HCT116 (cell line): ENCODE measurements around the gene HABP2. TPM values are rescaled to one million over a fixed set of nuclear protein-coding genes. Genes with fewer than 3 reads are reported as not detected.

Experiments
- ATAC-seq: fragments of 200-7000 bp; cut with Tn5 transposase; 2 replicates; pipeline ENCODE4 v1.9.1; 2020; ENCODE audit warnings: mild to moderate bottlenecking, moderate library complexity
- BruUV-seq: library from RNA; stranded (reverse); fragments of 400-500 nt; replicated peaks from 2 replicates; lab custom pipeline; 2021; lab: Mats Ljungman, UMichigan
- CTCF ChIA-PET: fragments of 300-600 bp; sonication (Branson Sonifier 250); formaldehyde crosslinking; loops from one replicate; lab custom pipeline; 2021; ENCODE audit warnings: antibody characterized with exemption; lab: Charles Lee
- POLR2A ChIA-PET: fragments of 300-600, 350-600 bp; sonication (Branson Sonifier 250); formaldehyde crosslinking; loops from one replicate; lab custom pipeline; 2021; ENCODE audit warnings: antibody characterized with exemption; lab: Charles Lee
- RAD21 ChIA-PET, 2 experiments: fragments of 300-600 bp; sonication (Branson Sonifier 250); formaldehyde crosslinking; loops; one replicate each; lab custom pipeline; 2023; ENCODE audit warnings: low total read pairs in 2 of 2; ENCODE audit not compliant: uncharacterized antibody in 2 of 2, unreplicated experiment in 2 of 2, low non-redundant PET in 1 of 2; lab: Charles Lee
- DNase-seq: peaks from one replicate; pipeline ENCODE4 v3.0.0-alpha.2; 2010; ENCODE audit warnings: low read depth, low spot score
- H2AFZ ChIP-seq: fragments of 200-600 bp; shearing (Covaris generic), sonication (generic); 2 replicates; pipeline ENCODE4 v1.6.1; 2017; ENCODE audit warnings: low read depth, mixed run types, mixed read lengths, antibody characterized with exemption, low read length; ENCODE audit not compliant: poor library complexity, severe bottlenecking
- H3K27ac ChIP-seq: 2 replicates; pipeline ENCODE4 v1.5.1; 2012; ENCODE audit warnings: low read depth, low read length
- H3K27me3 ChIP-seq: fragments of 200-600 bp; sonication (generic); 2 replicates; pipeline ENCODE4 v1.6.1; 2016; ENCODE audit warnings: mixed run types, low read length, mixed read lengths; ENCODE audit not compliant: insufficient read depth
- H3K36me3 ChIP-seq, 2 experiments: fragments of 200-500 bp in 1 of 2; fragments of 200-600 bp in 1 of 2; sonication (Bioruptor generic) in 1 of 2; sonication (generic) in 1 of 2; 2 replicates each; pipeline versions ENCODE4 v1.5.1 to v1.6.1; 2014 to 2016; ENCODE audit warnings: low read length in 2 of 2, inconsistent platforms in 1 of 2, mixed read lengths in 1 of 2, mixed run types in 1 of 2; ENCODE audit not compliant: insufficient read depth in 2 of 2, control insufficient read depth in 1 of 2
- H3K4me1 ChIP-seq, 2 experiments: fragments of 200-600 bp in 1 of 2; sonication (generic) in 1 of 2; 2 replicates each; pipeline versions ENCODE4 v1.5.1 to v1.6.1; 2012 to 2017; ENCODE audit warnings: low read length in 2 of 2, inconsistent platforms in 1 of 2, mild to moderate bottlenecking in 1 of 2, mixed read lengths in 1 of 2, mixed run types in 1 of 2, moderate library complexity in 1 of 2; ENCODE audit not compliant: insufficient read depth in 2 of 2, control insufficient read depth in 1 of 2
- H3K4me2 ChIP-seq: fragments of 200-600 bp; sonication (generic); 2 replicates; pipeline ENCODE4 v1.6.1; 2017; ENCODE audit warnings: mixed run types, low read length, mixed read lengths
- H3K4me3 ChIP-seq, 2 experiments: fragments of 200-600 bp in 1 of 2; sonication (generic) in 1 of 2; replicated peaks in 1 of 2; 2 replicates each; pipeline ENCODE4 v1.5.1; 2011 to 2016; ENCODE audit warnings: low read length in 2 of 2, control low read depth in 1 of 2, low read depth in 1 of 2, mild to moderate bottlenecking in 1 of 2, mixed read lengths in 1 of 2, mixed run types in 1 of 2
- H3K79me2 ChIP-seq: fragments of 200-600 bp; sonication (generic); 2 replicates; pipeline ENCODE4 v1.6.1; 2017; ENCODE audit warnings: mild to moderate bottlenecking, mixed run types, low read length, moderate library complexity, mixed read lengths; ENCODE audit not compliant: insufficient read depth
- H3K9ac ChIP-seq: fragments of 200-600 bp; sonication (generic); 2 replicates; pipeline ENCODE4 v1.6.1; 2016; ENCODE audit warnings: low read length, mixed read lengths
- H3K9me2 ChIP-seq: fragments of 200-600 bp; sonication (generic), shearing (Covaris generic); 2 replicates; pipeline ENCODE4 v1.6.1; 2017; ENCODE audit warnings: mixed run types, mild to moderate bottlenecking, moderate library complexity; ENCODE audit not compliant: insufficient read depth
- H3K9me3 ChIP-seq, 2 experiments: fragments of 200-500 bp in 1 of 2; fragments of 200-600 bp in 1 of 2; sonication (Bioruptor generic) in 1 of 2; sonication (generic) in 1 of 2; 2 replicates each; pipeline ENCODE4 v1.6.1; 2014 to 2017; ENCODE audit warnings: low read length in 2 of 2, mixed read lengths in 2 of 2, inconsistent platforms in 1 of 2, low read depth in 1 of 2, mild to moderate bottlenecking in 1 of 2, mixed run types in 1 of 2, moderate library complexity in 1 of 2; ENCODE audit not compliant: control insufficient read depth in 1 of 2, insufficient read depth in 1 of 2
- H4K20me1 ChIP-seq: fragments of 200-600 bp; sonication (generic), shearing (Covaris generic); 2 replicates; pipeline ENCODE4 v1.6.1; 2017; ENCODE audit warnings: mixed run types, mild to moderate bottlenecking, moderate library complexity; ENCODE audit not compliant: insufficient read depth
- CBX3 ChIP-seq: IDR thresholded peaks from 2 replicates; pipeline ENCODE4 v1.6.1; 2012; ENCODE audit warnings: low read depth
- EZH2 ChIP-seq: fragments of 200-600 bp; sonication (generic); IDR thresholded peaks from 2 replicates; pipeline ENCODE4 v1.6.1; 2017; ENCODE audit warnings: antibody characterized with exemption, mixed run types
- FOSL1 ChIP-seq: IDR thresholded peaks from 2 replicates; pipeline ENCODE4 v1.6.1; 2012; ENCODE audit warnings: low read depth
- JUND ChIP-seq: IDR thresholded peaks from 2 replicates; pipeline ENCODE4 v1.6.1; 2012
- POLR2AphosphoS5 ChIP-seq: IDR thresholded peaks from 2 replicates; pipeline ENCODE4 v1.6.1; 2011; ENCODE audit warnings: mild to moderate bottlenecking, low read depth, low read length, moderate library complexity
- SP1 ChIP-seq: IDR thresholded peaks from 2 replicates; pipeline ENCODE4 v1.6.1; 2012; ENCODE audit warnings: low read depth
- ZFX ChIP-seq: fragments of 450-650 bp; IDR thresholded peaks from 2 replicates; pipeline ENCODE4 v1.6.1; 2017
- intact Hi-C: fragments of 100-400 bp; cut with micrococcal nuclease; formaldehyde crosslinking; loops from 2 replicates; pipeline ENCODE4 v1.10.0; 2022
- total RNA-seq: library from RNA; stranded (reverse); gene quantifications from one replicate; pipeline ENCODE4 v1.2.1, GENCODE V29; 2021; ENCODE audit not compliant: unreplicated experiment
- TF ChIP-seq, protein P1 (sequence below): IDR thresholded peaks from 2 replicates; pipeline ENCODE4 v1.6.1; 2012; ENCODE audit warnings: low read depth
- TF ChIP-seq, protein P2 (sequence below), 3 experiments: fragments of 200-600 bp in 1 of 3; sonication (generic) in 1 of 3; IDR thresholded peaks in 2 of 3; conservative IDR thresholded peaks in 1 of 3; 2 replicates each; pipeline ENCODE4 v1.5.1; 2012 to 2017; ENCODE audit warnings: low read depth in 2 of 3, low read length in 2 of 3, antibody characterized with exemption in 1 of 3, borderline replicate concordance in 1 of 3, control low read depth in 1 of 3, mild to moderate bottlenecking in 1 of 3, mixed read lengths in 1 of 3, mixed run types in 1 of 3, moderate library complexity in 1 of 3; ENCODE audit not compliant: insufficient read depth in 1 of 3

The HABP2 gene
- total RNA-seq, 1 experiment from 2014 or later, result 0.20 TPM

GRCh38 chr10:113543107-113543955, 9.5 kb upstream of the HABP2 start:
- no peak overlapping the region for H3K27ac ChIP-seq
- no peaks in the 10 kb centered on the region for H3K79me2 ChIP-seq
- ChIA-PET CTCF (no interaction called here), RAD21 (no interaction called here), POLR2A (no interaction called here)
- no peak overlapping the region for H3K9ac ChIP-seq
- no peak overlapping the region for H3K4me3 ChIP-seq
- no peaks in the 10 kb centered on the region for H3K27me3 ChIP-seq
- H3K36me3 ChIP-seq, result no peaks in the 10 kb centered on the region
- no peak for TF ChIP-seq SP1
- no peak for TF ChIP-seq ZFX
- no peak for TF ChIP-seq EZH2
- TF ChIP-seq CBX3, result no peak
- TF ChIP-seq, protein P1, sequence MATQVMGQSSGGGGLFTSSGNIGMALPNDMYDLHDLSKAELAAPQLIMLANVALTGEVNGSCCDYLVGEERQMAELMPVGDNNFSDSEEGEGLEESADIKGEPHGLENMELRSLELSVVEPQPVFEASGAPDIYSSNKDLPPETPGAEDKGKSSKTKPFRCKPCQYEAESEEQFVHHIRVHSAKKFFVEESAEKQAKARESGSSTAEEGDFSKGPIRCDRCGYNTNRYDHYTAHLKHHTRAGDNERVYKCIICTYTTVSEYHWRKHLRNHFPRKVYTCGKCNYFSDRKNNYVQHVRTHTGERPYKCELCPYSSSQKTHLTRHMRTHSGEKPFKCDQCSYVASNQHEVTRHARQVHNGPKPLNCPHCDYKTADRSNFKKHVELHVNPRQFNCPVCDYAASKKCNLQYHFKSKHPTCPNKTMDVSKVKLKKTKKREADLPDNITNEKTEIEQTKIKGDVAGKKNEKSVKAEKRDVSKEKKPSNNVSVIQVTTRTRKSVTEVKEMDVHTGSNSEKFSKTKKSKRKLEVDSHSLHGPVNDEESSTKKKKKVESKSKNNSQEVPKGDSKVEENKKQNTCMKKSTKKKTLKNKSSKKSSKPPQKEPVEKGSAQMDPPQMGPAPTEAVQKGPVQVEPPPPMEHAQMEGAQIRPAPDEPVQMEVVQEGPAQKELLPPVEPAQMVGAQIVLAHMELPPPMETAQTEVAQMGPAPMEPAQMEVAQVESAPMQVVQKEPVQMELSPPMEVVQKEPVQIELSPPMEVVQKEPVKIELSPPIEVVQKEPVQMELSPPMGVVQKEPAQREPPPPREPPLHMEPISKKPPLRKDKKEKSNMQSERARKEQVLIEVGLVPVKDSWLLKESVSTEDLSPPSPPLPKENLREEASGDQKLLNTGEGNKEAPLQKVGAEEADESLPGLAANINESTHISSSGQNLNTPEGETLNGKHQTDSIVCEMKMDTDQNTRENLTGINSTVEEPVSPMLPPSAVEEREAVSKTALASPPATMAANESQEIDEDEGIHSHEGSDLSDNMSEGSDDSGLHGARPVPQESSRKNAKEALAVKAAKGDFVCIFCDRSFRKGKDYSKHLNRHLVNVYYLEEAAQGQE, result no peak
- no peak for TF ChIP-seq JUND
- no peak for TF ChIP-seq POLR2AphosphoS5
- TF ChIP-seq, protein P2, sequence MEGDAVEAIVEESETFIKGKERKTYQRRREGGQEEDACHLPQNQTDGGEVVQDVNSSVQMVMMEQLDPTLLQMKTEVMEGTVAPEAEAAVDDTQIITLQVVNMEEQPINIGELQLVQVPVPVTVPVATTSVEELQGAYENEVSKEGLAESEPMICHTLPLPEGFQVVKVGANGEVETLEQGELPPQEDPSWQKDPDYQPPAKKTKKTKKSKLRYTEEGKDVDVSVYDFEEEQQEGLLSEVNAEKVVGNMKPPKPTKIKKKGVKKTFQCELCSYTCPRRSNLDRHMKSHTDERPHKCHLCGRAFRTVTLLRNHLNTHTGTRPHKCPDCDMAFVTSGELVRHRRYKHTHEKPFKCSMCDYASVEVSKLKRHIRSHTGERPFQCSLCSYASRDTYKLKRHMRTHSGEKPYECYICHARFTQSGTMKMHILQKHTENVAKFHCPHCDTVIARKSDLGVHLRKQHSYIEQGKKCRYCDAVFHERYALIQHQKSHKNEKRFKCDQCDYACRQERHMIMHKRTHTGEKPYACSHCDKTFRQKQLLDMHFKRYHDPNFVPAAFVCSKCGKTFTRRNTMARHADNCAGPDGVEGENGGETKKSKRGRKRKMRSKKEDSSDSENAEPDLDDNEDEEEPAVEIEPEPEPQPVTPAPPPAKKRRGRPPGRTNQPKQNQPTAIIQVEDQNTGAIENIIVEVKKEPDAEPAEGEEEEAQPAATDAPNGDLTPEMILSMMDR (IDR thresholded peaks at IDR 0.05 in 2 of 3, conservative IDR thresholded peaks at IDR 0.05 in 1 of 3; ENCODE audit: borderline replicate concordance in 1 of 3, insufficient read depth in 1 of 3, low read depth in 2 of 3, low read length in 2 of 3), result no peak
- no peak for TF ChIP-seq FOSL1
- no peak overlapping the region for H3K4me2 ChIP-seq
- peaks cover 6 to 12% of the 10 kb centered on the region in 2 experiments; a peak in 2 of 4 replicates for H3K4me1 ChIP-seq
- no peak overlapping the region for H2AFZ ChIP-seq
- DNase-seq (no peak), ATAC-seq (no peak)
- H3K9me3 ChIP-seq, result no peaks in the 10 kb centered on the region
- BruUV-seq, result no TSS peak
- H4K20me1 ChIP-seq, result no peaks in the 10 kb centered on the region
- no peaks in the 10 kb centered on the region for H3K9me2 ChIP-seq
- intact Hi-C loops, result no loop called here
